Measurements from ENCODE around the gene ERICH6.

GRCh38 chr3:150742141-150742523 is 38.4 kb upstream of the ERICH6 start:
- TF ChIP-seq CTCF (IDR thresholded peaks at IDR 0.05) (no peak), POLR2A (IDR thresholded peaks at IDR 0.05) (no peak), EP300 (IDR thresholded peaks at IDR 0.05) (no peak), POLR2AphosphoS5 (IDR thresholded peaks at IDR 0.05) (no peak)
